HG03066 (cell line): ENCODE measurements around the gene SH3BP2.

Experiments used
- ATAC-seq: cut with Tn5 transposase; IDR thresholded peaks from one replicate; pipeline ENCODE4 v1.9.1; 2021; ENCODE audit warnings: low read depth; ENCODE audit not compliant: unreplicated experiment

Gene SH3BP2

DNA sequence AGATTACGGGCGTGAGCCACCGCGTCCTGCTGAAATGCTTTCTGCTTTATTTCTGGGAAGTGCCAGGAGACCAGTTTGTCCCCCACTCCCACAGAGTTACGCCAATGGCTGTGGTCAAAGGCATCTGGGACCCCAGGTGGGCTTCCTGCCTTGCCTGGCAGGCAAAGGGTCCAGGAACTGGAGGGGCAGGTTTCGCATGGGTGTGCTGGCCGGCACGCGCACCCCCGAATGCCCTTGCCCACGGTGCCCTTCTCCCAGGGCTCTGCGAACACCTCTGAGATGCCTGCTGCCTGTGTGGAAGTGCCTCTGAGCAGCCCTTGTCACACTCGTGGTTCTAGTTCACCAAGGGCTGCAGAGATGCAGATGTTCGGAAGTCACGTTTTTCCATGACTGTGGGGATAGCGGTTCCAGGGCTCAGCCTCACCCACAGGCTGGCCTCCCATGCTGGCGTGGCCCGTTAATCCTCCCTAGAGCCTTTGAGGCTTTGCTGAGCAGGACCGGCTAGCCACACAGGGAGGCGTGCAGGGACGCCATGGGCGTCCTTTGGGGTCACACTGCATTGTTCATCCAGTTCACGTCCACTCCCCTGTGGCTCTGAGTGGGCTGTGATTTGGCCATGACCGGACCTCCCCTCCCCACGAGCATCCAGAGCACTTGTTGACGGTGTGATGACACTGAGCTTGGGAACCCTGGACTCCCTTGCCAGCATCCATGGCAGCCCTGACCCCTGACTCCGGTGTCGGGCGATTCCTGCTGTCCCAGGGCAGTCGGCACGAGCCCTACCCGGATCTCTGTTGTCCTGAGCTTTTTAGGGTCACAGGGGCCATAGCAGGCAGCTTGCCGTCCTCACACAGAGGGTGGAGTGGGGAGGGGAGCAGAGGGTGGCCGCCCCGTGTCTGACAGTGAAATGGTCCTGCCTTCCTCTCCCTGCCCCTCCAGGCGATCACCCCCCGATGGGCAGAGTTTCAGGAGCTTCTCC lies 38.0 kb downstream of the SH3BP2 start:
- ATAC-seq, result no peak

GRCh38 chr4:2831611-2832308 lies 38.9 kb downstream of the SH3BP2 start:
- no peak for ATAC-seq

- peak; percentile 70 for ATAC-seq
These were observed 39.6 kb downstream of the SH3BP2 start for GRCh38 chr4:2832309-2832980.

GRCh38 chr4:2832981-2833670 lies 40.2 kb downstream of the SH3BP2 start:
- ATAC-seq, result peak; percentile 13

- ATAC-seq, result no peak
These were observed 40.8 kb downstream of the SH3BP2 start for GRCh38 chr4:2833671-2834000.

DNA sequence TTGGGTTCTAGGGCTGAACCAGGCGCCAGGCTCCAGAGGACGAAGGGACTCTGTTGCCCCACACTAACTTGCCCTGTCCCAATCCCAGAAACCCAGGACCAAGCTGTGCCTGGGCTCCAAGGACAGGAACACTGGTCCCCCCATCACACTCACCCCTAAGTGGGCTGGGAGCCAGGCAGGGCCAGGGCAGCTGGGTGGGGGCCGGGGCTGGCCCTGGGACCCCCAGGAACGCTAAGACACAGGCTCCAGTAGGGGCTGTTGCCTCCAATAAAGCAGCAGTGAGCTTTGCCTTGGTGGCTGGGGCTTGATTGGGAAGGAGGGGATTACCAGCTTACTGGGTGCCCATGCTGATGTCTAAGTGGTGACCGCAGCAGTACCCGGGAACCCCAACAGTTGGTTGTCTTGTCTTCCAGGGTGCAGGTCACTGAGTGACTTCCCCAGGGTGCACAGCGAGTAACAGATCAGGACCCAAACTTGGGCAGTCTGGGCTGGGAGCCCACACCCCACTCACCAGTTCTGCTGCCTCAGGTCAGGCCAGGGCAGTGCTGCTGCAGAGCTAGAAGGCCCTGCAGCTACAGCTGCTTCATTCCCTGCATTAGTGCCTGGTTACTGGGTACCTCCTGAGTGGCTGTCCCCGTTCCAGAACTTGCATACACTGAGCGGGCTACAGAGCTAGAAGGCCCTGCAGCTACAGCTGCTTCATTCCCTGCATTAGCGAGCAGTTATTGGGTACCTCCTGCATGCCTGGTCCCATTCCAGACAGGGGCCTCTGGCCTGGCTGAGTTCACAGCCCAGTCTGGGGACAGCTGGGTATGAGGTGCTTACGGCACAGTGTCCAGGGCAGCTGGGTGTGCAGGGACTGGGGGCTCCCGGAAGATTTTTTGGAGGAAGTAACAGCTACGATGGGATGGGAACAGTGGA lies 41.4 kb downstream of the SH3BP2 start:
- no peak for ATAC-seq

DNA sequence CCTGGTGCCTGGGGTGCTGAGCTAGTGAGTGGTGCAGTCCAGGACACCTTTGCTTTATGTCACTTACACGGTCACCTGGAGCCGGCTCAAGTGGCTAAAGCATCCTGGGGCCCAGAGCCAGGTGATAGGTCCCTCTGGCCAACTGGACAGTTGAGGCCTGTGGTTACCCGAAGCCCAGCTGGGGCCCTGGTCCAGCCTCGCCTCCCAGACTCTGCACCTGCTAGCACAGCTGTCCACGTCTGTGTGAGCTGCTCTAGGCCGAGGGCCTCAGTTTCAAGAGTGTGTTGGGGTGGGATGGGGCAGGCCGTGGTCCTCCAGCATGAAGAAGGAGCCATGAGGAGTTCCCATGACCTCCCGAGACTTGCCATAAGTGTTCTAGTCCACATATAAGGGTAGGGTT lies 43.1 kb downstream of the SH3BP2 start:
- ATAC-seq, result no peak

DNA sequence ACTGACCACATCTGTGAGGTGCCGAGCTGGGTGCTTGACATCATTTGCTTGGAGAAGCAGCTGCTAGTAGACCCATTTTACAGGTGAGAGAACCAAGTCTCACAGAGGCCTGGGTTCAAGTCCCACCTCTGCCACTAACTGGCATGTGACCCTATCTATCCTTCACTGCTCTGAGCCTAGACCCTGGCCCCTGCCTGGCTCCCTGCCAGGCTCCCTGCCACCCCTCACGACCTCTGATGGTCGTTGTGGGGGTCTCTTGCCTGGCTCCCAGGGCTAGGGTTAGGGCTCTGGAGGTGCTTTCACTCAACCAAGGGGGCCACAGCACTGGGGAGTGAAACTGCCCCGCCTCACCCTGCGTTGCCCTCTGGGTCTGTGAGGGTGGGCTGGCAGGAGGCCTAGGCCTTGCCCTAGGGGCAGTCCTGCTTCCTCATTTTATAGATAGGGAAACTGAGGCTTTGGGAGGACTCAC lies 43.5 kb downstream of the SH3BP2 start:
- ATAC-seq, result no peak

- no peak for ATAC-seq
These were observed 44.4 kb downstream of the SH3BP2 start for GRCh38 chr4:2837110-2837903.

DNA sequence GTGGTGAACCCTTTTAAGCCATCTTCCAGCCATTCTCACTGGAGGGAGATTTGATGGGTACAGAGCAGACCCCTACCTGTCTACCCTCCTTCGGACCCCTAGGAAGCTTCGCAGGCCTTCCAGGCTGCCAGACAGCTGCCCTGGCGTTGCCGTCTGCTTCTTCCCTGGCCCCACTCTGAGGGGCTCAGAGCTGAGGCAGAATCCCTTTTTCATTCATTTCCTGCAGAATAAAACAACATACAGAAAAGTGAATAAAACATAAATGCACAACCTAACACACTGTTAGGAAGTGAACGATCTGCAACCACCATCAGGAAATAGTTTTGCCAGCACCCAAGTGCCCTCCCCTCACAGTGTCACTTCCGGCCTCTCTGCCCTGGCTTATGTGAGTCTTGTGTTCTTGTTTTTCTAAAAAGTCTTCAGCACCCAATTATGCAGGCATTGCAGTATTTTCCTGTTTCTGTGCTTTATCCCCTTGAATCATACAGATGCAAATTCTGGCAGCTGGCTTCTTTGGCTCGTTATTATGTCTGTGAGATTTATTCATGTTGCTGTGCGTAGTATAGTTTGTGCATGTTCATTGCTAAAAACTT lies 45.1 kb downstream of the SH3BP2 start:
- ATAC-seq, result no peak

DNA sequence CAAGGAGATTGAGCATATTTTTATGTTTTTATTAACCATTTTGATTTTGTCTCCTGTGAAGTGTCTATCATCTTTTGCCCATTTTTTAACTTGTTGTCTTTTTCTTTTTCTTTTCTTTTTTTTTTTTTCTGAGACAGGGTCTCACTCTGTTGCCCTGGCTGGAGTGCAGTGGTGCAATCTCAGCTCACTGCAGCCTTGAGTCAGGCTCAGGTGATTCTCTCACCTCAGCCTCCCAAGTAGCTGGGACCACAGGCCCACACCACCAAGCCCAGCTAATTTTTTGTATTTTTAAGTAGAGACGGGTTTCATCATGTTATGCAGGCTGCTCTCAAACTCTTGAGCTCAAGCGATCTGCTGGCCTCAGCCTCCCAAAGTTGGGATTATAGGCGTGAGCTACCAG lies 46.2 kb downstream of the SH3BP2 start:
- ATAC-seq, result no peak

DNA sequence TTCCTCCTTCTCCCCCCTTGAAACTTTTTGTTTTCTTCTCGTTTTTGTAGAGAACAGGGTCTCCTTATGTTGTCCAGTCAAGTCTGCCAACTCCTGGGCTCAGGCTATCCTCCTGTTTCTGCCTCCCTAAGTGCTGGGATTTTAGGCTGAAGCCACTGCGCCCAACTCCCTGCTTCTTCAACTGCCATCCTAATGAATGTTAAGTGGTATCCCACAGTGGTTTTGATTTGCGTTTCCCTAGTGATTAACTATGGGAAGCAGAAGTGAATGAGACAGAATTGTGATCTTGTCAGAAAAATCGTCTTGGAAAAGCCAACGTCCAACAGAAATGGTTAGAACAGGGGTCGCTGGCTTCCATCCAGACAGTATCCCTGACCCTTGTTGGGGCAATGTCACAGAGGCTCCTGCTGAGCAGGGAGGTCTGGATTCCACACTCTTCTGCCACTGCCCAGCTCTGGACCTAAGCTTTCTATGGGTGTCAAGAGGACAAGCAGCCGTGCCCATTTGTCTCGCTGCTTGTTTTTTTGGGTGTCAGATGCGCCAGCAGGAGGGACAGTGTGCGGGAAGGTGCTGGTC lies 49.9 kb downstream of the SH3BP2 start:
- ATAC-seq, result no peak

DNA sequence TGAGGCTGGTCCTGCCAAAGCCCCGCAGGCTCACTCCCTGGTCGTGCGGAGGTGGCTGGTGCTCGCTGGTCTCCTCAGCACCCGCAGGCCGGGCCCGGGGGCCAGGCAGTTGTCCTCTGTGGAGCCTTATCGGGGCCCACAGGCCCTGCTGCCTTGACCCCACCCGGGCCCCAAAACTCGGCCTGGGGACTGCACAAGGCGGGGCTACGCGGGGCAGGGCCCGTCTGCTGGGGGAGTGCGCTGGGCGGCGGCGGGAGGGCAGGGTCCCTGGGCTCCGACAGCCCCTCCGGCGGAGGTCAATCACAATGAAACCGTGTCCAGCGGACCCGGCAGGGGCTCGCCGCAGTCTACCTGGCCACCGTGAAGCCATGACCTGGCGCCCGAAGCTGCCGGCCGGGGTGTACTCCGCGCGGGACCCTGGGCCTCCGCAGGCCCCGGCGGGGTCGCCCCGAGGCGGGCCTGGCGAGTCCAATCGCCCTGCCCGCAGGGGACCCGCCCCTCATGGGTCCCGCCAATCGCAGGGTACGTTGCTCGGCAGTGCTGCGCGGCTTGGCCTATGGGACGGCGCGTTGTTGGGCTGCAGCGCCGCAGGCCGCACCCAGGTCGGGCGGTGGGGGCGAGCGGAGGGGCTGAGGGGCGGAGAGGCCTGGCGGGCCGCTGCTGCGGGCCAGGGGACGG lies 50.5 kb downstream of the SH3BP2 start, which contains the start of gene ADD1:
Gene ADD1, plus strand, starts transcription at position 582 of the 678 bp plus-strand sequence. CDS start 32,072 bp downstream, outside the sequence.
- ATAC-seq, result peak; percentile 66

DNA sequence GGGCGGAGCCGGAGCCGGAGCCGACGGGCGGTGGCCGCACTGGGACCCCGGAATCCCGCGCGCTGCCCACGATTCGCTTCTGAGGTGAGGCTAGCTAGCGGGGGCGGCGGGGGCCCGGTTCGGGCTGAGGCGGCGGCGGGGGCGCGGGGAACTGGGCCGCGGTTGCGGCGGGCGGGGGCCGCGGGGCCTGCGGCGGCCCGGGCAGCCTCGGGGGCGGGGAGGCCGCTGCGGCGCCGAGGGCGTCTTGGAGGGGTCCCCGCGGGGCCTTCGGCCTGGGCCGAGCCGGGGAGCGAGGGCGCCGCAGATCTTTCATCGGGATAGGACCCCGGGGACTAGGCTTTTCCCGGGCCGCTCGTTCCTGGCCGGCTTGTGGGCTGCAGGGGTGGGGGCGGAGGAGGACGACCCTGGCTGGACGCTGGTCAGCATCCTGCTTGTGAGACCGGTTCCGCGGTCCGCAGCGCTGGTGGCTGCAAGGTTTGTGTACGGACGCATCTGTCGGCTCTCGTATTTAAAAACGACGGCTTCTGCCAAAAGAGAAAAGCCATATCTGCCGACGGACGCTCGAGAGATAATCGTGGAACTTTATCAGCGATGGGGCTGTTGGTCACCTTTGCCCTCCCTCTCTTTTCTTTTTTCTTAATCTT lies 51.2 kb downstream of the SH3BP2 start:
- peak; percentile 13 for ATAC-seq

DNA sequence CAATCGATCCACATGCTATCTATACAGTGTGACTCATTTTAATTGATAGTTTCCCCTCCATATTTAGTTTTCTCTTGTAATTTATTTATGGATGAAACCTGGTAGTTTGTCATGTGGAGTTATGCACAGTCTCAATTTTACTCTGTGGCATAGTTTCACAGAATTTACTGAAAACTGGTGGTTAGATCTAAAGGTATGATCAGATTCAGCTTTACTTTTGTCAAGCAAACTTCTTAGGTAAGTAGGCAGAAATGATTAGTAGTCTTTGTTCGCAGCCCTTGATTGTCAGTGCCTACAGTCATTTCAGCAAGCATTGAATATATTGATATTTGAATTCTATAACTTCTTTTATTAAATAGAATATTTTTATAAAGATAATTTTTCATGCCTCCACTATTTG lies 53.3 kb downstream of the SH3BP2 start:
- ATAC-seq, result no peak

GRCh38 chr4:2847302-2847871 lies 54.5 kb downstream of the SH3BP2 start:
- ATAC-seq, result no peak

- no peak for ATAC-seq
These were observed 55.6 kb downstream of the SH3BP2 start for GRCh38 chr4:2848449-2848848.
